Measurements from ENCODE around the gene RUFY3.
"Not testable (repeated sequence)": the region's sequence is repeated elsewhere in the genome, so short reads cannot be mapped to it uniquely, and the experiment has no call there.

The RUFY3 gene

DNA sequence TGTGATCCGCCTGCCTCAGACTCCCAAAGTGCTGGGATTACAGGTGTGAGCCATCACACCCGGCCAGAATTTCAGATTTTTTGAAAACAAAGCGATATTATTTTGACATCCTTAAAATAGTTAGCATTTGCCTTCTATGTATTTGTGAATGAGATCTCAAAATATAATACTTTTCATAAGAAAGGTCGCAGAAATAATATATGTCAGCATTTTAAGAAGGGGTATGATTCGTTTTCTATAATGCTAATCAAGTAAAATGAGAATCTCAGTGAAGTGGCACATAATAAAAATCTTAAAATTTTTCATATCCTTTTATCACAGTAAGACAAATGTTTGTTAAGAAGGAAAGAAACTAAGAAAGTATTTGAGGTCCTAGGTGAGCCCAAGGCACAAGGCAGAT is 65.7 kb downstream of the RUFY3 start:
- DNase-seq (ENCODE audit: low spot score) = no peak

DNA sequence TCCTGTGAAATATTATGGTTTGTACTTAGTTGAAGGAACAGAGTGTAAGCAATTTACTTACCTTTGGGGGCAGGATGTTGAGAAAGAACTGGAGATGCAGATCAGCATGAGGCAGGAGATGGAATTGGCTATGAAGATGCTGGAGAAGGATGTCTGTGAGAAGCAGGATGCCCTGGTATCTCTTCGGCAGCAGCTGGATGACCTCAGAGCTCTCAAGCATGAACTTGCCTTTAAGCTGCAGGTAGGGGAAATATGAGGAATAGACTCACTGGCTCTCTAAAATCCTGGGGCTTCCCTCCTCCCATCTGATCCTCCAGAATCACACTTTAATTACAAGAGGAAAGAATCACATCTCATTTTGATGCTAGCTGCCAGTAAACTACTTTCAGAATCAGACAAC is 67.0 kb downstream of the RUFY3 start:
- DNase-seq (ENCODE audit: low spot score) = no peak

DNA sequence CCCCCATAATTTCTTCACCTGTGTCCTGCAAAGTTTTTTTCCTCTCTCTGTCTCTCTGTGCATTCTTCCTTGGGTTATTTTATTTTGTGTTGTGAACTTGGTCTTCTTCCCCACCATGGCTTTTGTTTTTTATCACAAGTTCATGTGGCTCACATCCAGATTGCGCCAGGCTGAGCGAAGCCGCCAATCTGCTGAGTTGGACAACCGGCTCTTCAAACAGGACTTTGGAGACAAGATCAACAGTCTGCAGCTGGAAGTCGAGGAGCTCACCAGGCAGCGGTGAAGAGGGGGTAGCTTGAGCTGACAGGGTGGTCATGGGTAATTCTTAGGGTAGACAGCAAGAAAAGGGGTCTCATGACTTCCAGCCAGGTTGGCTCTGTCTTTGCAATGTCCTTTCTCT is 71.9 kb downstream of the RUFY3 start:
- DNase-seq (ENCODE audit: low spot score) = no peak

DNA sequence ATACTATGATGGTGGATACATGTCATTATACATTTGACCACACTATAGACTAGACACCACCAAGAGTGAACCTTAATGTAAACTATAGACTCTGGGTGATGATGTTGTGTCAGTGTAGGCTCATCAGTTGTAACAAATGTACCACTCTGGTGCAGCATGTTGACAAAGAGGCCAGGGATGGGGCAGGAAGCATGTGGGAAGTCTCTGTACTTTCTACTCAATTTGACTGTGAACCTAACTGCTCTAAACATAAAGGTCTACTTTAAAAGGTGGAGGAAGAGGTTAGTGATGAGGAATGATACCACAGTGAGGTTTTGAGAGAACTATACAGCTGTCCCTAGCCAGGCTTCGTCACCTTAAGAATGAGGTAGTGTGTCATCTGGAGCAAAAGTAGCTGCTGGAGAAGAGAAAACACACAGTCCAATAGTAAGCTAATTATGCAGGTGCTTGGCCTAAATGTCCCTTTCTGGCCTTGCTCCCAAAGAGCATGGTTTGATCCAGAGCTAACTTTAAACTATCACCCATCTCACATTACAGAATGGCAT is 79.6 kb downstream of the RUFY3 start:
- DNase-seq (ENCODE audit: low spot score) = no peak

DNA sequence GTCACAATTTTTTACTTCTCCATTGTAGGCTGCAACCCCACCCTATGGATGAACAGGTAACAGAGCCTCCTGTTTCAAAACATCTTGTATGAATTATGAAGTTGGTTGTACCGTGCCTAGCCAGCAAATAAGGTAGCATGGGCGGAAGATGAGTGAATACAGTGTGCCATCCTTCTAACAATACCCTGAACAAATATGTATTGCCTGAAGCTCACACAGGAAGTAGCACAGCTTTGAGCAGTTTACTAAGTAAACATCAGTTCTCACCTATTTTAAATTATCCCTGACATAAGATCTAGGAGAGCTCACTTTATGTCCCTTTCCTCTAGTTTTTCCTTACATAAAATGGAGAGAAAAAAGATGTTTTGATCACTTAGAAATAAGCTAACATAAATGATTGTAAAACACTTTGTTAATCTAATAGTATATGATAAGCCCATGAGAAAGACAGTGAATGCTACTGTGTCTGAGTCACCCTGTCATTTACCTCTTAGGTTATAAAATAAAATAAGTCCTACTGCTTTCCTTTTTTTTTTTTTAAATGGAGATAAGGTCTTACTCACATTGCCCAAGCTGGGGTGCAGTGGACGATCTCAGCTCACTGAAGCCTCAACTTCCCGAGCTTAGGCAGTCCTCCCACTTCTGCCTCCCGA is 81.3 kb downstream of the RUFY3 start:
- DNase-seq (ENCODE audit: low spot score) = no peak

DNA sequence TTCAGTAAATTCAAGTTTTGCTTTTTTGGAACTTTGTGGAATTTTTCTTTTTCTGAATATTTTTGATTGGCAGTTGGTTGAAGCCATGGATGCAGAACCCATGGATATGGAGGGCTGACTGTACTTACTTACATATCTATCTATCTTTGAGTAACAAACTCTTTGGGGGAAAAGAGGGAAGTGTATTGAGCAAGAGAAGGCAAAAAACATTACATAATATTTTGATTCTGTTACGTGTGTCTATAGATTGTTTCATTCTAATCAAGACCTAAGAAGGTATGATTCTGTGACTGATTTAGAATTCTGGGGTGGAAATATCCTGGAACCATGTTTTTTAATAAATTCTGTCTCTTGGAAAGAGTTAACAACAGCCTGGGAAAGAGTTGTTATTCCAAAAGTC is 86.4 kb downstream of the RUFY3 start:
- DNase-seq (ENCODE audit: low spot score) = no peak

DNA sequence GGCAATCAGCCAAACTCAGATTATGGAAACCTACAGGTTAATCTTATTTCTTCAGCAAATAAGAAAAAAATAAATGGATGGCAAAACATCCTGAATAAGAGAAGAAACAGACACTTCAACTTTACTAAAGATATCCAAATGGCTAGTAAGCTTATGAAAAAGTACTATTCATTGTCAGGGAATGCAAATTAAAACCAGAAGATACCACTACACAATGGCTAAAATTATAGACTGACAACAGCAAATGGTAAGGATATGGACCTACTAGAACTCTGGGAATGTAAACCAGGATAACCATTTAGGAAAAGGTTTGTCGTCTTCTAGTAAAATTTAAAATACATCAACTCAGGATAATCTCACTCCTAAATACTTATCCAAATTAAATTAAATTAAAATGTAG is 93.6 kb downstream of the RUFY3 start:
- no peak for DNase-seq (ENCODE audit: low spot score)

DNA sequence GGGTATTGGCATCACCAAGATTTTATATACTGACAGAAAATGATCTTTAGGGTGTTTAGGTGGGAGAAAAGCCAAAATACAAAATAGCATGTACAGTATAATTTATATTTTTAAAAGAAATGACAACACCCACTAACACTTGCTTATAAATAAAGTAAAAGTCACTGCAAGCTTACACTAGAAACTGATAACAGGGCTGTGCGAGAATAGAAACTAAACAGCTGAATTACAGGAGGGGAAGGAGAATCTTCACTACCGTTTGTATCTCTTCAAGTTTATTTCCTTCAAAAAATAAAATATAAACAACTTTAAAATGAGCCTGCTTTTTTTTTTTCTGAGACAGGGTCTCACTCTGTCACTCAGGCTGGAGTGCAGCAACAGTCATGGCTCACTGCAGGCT is 95.1 kb downstream of the RUFY3 start:
- DNase-seq (ENCODE audit: low spot score) = no peak

DNA sequence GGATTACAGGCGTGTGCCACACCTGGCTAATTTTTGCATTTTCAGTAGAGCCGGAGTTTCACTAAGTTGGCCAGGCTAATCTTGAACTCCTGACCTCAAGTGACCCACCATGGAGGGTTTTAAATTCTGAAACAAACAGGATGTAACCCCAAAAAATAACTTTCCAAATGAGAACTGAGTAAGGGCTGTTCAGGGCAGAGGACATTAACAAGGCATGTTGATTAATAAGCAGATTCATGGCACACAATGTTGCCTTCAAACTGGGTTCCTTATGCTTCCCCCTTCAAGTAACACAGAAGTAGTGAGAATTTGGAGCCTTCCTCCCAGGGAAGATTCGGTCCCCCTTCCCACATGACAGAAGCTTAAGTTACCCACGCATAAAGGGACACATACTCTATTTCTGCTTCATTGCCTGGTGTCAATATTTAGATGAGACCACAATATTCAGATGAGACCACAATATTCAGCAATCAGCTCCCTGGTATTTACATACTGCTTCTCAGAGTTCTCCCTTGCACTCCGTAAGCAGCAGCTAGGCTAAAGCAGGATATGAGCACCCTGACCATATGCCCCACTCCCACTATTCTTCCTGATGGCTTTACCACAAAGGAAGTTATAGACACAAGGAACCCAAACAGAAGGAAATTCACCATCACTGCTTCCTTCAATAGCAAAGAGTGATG is 96.5 kb downstream of the RUFY3 start:
- DNase-seq (ENCODE audit: low spot score) = no peak

DNA sequence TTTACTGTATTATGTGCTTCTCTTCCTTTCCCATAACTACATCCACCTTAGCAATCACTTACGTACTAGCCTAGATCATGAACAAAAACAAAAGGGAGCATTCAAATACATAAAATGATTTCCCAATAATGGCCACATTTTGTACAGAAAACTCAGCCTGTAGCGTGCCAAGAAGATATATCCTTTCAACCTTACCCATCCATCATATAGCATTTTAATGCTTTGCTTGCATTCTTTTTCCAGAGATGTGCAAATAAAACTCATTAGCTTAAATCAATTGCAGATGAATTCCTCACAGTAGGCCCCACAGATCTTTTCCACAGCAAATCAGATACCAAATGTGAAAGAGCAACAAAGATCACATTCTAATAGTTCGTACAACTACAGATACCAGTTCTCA is 97.2 kb downstream of the RUFY3 start:
- no peak for DNase-seq (ENCODE audit: low spot score)

DNA sequence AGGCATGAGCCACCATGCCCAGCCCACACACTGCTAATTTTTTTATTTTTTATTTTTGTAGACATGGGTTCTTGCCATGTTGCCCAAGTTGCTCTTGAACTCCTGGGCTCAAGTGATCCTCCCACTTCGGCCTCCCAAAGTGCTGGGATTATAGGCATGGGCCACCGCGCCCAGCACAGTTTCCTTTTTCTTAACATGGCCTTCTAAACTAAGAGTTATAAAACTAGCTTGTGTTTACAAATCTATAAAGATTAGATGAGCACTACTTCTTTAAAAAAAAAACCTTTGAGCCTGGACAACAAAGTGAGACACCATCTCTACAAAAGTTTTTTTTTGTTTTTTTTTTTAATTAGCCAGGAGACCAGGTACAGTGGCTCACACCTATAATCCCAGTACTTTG is 107.3 kb downstream of the RUFY3 start:
- DNase-seq (ENCODE audit: low spot score) = no peak

DNA sequence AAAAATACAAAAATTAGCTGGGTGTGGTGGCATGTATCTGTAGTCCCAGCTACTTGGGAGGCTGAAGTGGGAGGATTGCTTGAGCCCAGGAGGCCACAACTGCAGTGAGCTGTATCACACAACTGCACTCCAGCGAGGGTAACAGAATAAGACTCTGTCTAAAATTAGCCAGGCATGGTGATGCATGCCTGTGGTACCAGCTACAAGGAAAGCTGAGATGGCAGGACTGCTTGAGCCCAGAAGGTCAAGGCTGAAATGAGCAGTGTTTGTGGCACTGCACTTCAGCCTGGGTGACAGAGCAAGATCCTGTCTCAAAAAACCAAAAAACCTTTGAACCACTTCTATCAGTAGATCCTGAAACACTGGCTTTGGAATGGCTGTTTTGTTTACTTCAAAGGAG is 107.7 kb downstream of the RUFY3 start:
- DNase-seq (ENCODE audit: low spot score) = no peak

DNA sequence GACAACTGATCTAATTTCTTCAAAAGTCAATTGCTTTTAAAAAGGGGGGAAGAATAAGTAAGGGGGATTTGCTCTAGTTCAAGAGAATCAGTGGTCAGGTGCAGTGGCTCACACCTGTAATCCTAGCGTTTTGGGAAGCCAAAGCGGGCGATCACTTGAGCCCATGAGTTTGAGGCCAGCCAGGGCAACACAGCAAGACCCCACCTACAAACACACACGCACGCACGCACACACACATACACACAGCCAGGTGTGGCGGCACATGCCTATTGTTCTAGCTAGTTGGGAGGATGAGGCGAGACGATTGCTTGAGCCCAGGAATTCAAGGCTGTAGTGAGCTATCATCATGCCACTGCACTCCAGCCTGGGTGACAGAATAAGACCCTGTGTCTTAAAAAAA is 108.3 kb downstream of the RUFY3 start:
- no peak for DNase-seq (ENCODE audit: low spot score)

DNA sequence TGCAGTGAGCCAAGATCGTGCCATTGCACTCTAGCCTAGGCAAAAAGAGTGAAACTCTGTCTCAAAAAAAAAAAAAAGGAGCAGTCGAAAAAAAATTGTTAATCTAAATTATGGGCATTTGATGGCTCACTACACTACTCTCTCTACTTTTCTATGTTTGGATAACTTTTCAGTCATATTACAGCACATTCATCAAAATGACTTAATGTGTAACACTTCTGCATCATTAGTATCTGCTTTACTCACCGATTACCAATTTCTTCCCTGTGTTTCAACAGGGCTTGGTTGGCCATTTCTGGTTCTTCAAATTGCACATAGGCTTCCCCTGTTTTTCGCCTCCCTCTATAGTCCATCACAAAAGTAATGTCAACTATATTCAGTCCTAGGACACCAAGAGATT is 109.5 kb downstream of the RUFY3 start:
- DNase-seq (ENCODE audit: low spot score) = no peak

DNA sequence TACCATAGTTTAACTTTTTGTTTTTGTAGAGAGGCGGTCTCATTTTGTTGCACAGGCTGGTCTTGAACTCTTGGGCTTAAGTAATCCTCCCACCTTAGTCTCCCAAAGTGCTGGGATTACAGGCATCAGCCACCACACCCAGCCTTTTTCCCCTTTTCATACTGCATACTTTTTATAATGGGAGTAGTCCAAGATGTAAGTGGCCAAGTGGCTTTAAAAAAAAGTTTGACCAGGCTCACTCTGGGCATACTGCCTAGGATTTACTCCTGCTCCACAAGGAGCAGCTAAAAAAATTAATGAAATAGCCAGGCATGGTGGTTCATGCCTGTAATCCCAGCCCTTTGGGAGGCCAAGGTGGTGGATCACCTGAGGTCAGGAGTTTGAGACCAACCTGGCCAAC is 111.9 kb downstream of the RUFY3 start:
- DNase-seq (ENCODE audit: low spot score) = no peak

DNA sequence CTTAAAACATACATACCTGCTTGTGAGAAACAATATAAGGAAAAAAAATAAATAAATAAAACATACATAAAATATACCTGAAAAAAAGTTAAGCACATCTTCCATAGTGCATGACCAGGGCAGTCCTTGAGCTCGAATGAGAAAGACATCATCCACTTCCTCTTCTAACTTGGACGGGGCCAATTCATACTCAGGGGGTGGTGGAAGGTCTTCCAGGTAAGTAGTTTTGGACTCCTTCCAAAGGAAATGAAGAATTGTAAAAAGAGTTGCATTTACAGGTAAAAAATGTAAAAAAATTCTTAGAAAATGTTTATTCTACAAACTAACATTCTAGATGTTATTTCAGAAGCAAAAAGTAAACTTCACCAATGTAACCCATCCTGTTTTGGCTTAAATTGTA is 114.3 kb downstream of the RUFY3 start:
- no peak for DNase-seq (ENCODE audit: low spot score)

DNA sequence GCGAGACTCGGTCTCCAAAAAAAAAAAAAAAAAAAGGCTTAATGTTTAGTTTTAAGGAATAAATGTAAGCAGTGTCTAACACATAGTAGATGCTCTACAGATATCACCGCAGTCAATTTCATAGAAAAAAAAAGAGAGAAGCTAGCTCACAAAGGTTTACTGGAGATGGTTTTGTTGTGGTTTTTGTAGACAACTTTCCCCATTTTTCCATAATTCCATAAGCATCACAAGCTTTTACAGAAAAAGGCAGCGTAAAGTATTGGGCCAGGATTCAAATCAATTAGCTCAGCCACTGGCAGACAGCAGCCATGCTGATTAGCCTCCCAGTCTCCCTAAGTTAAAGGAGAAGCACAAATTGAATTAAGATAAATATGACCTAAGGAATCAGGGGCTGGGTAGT is 116.4 kb downstream of the RUFY3 start:
- peak; percentile 23 for DNase-seq (ENCODE audit: low spot score)

DNA sequence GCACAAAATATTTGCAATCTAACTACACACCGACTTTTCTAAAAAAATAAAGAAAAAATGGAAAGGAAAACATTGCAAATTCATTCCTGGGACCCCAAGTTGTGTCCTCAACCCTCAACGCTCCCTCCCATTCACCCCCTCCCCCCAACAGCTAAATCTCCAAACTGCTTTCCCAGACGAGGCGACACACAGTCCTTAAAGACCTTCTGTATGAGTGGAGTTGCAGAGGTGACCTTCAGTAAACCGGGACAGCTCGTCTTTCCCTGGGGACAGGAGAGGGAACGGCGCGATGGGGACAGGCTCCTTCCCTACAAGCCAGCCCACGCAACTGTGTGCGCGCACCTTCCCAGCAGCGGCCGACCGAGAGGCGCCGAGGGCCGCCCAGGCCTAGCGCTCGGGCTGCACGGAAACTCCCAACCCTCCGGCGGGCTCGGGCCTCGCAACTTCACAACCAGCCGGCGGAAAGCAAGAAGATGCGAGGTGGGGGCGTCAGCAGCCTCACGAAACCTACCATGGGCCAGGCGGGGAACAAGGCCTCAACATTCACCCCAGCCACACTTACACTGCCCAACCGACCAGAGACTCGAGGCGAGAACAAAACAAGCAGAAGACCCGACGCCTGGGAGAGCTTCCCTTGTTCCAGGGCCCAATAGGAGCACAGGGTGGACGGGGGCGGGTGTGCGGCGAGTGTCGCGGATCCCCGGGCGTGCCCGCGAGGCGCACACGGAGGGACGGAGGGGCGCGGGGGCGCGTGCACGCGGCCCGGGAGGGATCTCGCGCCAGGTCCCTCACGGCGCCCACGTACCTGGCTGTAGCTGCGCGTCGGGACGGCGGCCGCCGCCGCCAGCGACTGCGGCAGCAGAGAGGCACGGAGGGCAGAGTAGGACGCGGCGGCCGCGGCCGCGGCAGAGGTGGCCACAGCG is 117.2 kb downstream of the RUFY3 start:
- peak; percentile 79 for DNase-seq (ENCODE audit: low spot score)

DNA sequence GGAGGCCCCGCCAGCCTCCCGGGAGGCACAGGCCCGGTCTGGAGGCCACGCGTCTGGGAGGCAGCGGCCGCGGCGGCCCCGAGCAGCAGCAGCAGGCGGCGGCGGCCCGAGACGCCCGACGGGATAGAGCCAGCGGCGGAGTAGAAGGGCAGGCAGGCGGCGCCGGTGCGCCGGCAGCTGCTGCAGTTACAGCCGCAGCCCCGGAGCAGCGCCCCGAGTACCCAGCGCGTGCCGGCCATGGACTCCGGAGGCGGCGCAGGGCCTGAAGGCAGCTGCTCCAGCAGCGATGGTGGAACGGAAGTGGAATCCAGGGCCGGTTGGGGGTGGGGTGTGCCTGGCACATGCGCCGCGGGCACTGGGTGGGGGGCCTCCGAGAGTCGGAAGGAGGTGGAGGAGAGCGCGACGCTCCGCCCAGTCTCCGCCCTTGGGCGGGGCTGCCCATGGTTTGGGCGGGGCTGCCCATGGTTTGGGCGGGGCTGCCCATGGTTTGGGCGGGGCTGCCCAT is 117.9 kb downstream of the RUFY3 start, which contains the start of gene GRSF1:
Gene GRSF1, minus strand, starts transcription at position 302 of the 505 bp plus-strand sequence. Its CDS starts 63 bp downstream, at position 239.
- DNase-seq (ENCODE audit: low spot score) = peak; percentile 97

DNA sequence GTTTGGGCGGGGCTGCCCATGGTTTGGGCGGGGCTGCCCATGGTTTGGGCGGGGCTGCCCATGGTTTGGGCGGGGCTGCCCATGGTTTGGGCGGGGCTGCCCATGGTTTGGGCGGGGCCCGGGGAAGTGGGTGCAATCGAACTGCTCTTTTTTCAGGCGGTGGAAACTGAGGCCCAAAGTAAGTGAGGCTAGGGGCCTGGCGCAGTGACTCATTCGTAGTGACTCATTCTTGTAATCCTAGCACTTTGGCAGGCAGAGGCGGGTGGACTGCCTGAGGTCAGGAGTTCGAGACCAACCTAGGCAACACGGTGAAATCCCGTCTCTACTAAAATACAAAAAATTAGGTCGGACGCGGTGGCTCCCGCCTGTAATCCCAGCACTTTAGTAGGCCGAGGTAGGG is 118.4 kb downstream of the RUFY3 start:
- peak; percentile 25 for DNase-seq (ENCODE audit: low spot score)

DNA sequence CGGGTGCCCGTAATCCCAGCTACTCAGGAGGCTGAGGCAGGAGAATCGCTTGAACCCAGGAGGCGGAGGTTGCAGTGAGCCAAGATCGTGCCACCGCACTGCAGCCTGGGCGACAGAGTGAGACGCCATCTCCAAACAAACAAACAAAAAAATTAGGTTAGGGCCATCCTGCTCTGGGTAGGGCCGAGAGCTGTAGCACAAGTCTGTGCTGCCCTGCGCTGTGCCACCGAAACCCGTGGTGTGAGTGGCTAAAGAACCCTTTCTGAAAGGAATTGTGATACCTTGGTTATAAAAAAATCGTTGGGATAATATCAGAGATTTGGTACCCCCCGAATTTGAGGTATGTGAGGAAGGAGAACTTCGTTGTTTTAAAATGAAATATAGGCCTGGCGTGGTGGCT is 118.9 kb downstream of the RUFY3 start:
- not testable (repeated sequence) for DNase-seq (ENCODE audit: low spot score)

DNA sequence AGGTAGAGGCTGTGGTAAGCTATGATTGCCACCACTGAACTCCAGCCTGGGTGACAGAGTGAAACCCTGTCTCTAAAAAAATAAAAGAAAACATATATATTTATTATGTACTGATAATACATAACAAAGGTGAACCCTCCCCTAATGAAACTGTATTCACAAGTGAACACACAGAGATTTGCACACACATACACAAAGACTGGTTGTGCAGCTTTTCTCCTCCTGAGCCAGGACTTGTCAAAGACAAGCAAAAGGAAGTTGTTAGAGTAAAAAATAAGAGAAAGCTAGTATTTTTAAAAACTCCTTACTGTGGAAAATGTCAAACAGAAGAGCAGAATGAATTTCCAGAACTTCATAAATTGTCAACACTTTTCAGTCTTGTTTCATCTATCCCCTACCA is 119.4 kb downstream of the RUFY3 start:
- DNase-seq (ENCODE audit: low spot score) = no peak
